Spleen (tissue), 11 donors: ENCODE data around the gene IGF2. TPM values are rescaled to one million over a fixed set of nuclear protein-coding genes. Genes with fewer than 3 reads are reported as not detected.
A peak's percentile ranks its signal among the peaks of the same experiment; 100 is the strongest.

Experiments used
- DNase-seq: peaks from one replicate; pipeline ENCODE4 v3.0.0-alpha.2; 2020
- H3K27ac ChIP-seq, 8 donors: fragments of 200-600 bp; sonication (generic) in 7 of 8; 1 replicate in 4 of 8; 2 replicates in 4 of 8; pipeline versions ENCODE4 v1.5.0 to v1.8.0; 2016 to 2021; ENCODE audit warnings: inconsistent platforms in 4 of 8, mild to moderate bottlenecking in 4 of 8, moderate library complexity in 1 of 8
- H3K27me3 ChIP-seq, 7 donors: fragments of 200-600 bp; sonication (generic) in 6 of 7; replicated peaks in 1 of 7; 1 replicate in 4 of 7; 2 replicates in 3 of 7; pipeline versions ENCODE4 v1.5.0 to v1.8.0; 2016 to 2021; ENCODE audit warnings: inconsistent platforms in 3 of 7, mild to moderate bottlenecking in 1 of 7
- H3K36me3 ChIP-seq, 6 donors: fragments of 200-600 bp; sonication (generic) in 5 of 6; 1 replicate in 4 of 6; 2 replicates in 2 of 6; pipeline versions ENCODE4 v1.5.0 to v1.8.0; 2016 to 2021; ENCODE audit warnings: inconsistent platforms in 2 of 6
- H3K4me1 ChIP-seq, 6 donors: fragments of 200-600 bp; sonication (generic) in 5 of 6; 1 replicate in 3 of 6; 2 replicates in 3 of 6; pipeline versions ENCODE4 v1.5.0 to v1.8.0; 2016 to 2021; ENCODE audit warnings: inconsistent platforms in 3 of 6
- H3K4me3 ChIP-seq, 8 donors: fragments of 200-600 bp; sonication (generic) in 7 of 8; 1 replicate in 4 of 8; 2 replicates in 4 of 8; pipeline versions ENCODE4 v1.5.0 to v1.8.0; 2016 to 2021; ENCODE audit warnings: inconsistent platforms in 4 of 8, mild to moderate bottlenecking in 4 of 8, moderate library complexity in 2 of 8
- H3K9me3 ChIP-seq, 8 donors: fragments of 200-600 bp; sonication (generic) in 7 of 8; 1 replicate in 4 of 8; 2 replicates in 4 of 8; pipeline versions ENCODE4 v1.5.0 to v1.8.0; 2016 to 2021; ENCODE audit warnings: inconsistent platforms in 4 of 8
- POLR2A ChIP-seq, 3 donors: fragments of 450-650 bp; IDR thresholded peaks; one replicate each; pipeline ENCODE4 v1.5.1; 2017; ENCODE audit warnings: antibody characterized with exemption in 3 of 3, mild to moderate bottlenecking in 1 of 3
- POLR2AphosphoS5 ChIP-seq, 3 donors: sonication (generic); formaldehyde crosslinking; IDR thresholded peaks; one replicate each; pipeline ENCODE4 v1.5.1; 2017; ENCODE audit warnings: antibody characterized with exemption in 3 of 3
- WGBS, 5 donors: extraction: QIAGEN DNeasy Blood & Tissue Kit in 3 of 5; methylation state at CpG; one replicate each; pipeline versions ENCODE4 v1.1.5 to v1.1.7; 2013 to 2018; 5-methylcytosine and 5-hydroxymethylcytosine counted together
- intact Hi-C: fragments of 100-400 bp; cut with DNase I; formaldehyde crosslinking; loops from one replicate; pipeline ENCODE4 v1.15.0; 2023; ENCODE audit warnings: low total_unique reads
- polyA plus RNA-seq, 3 donors: library from polyadenylated mRNA; stranded (reverse); fragments of 200-250 nt; gene quantifications; one replicate each; pipeline ENCODE4 v1.2.1, GENCODE V29; 2013
- total RNA-seq, 7 donors: library from RNA; depleted of rRNA in 3 of 7; stranded (reverse); fragments of >200 nt in 3 of 7; fragmentation: NEBNext Ultra II Directional in 4 of 7; extraction: Animal tissue kit (Norgen Biotek cat#: 25700) in 4 of 7; gene quantifications; one replicate each; pipeline versions ENCODE4 v1.1.0 to v1.2.1, GENCODE V29; 2016 to 2021
- TF ChIP-seq, protein P1 (sequence below), 11 experiments: fragments of 200-600 bp in 7 of 11; fragments of 450-650 bp in 4 of 11; sonication (generic) in 4 of 11; IDR thresholded peaks in 8 of 11; conservative IDR thresholded peaks in 3 of 11; 1 replicate in 7 of 11; 2 replicates in 4 of 11; pipeline versions ENCODE4 v1.4.0 to v1.8.0; 2016 to 2021; ENCODE audit warnings: antibody characterized with exemption in 11 of 11, inconsistent platforms in 4 of 11, mild to moderate bottlenecking in 1 of 11
- donor health status: healthy with polysubstance abuse.
- donor health status: DM: no; HTN: no; CAD: no; lungs with moderate emphysema.
- donor health status: DM: no; HTN: no; CAD: no.
- donor health status: Bipolar disorder and iron deficiency.
- donor health status: healthy.
- donor health status: DM: no; HTN: no; CAD: no.
- donor health status: DM: yes; HTN: yes; CAD: no.

The IGF2 gene
- total and polyA plus RNA-seq, 10 donors = 0.74 to 66.6 (median 13.7) TPM

DNA sequence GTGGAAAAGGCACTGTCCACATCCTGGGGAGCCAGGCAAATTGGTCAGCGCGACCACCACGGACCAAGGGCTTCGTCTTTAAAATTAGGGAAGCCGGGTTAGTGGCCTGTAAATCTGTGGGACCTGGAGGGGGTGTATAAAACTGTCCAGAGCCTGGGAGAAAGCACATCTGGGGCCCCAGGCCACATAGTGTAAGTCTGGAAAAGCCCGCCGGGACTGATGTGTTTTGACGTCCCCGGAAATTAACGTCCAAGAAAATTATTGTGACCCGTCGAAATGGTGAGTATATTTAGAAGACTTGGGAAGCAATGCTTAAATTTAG is 4.2 kb upstream of the IGF2 start:
- intact Hi-C loops = no loop called here
- Histone ChIP-seq H3K4me1 (peaks cover 4 to 48% (median 36%) of the 10 kb centered on the region in 6 donors), H3K4me3 (peak overlapping the region in 1 of 8 donors; percentile 13), H3K27ac (no peak overlapping the region), H3K27me3 (peaks cover 9 to 100% (median 99%) of the 10 kb centered on the region in 7 donors), H3K9me3 (no peaks in the 10 kb centered on the region), H3K36me3 (no peaks in the 10 kb centered on the region)
- no peak for TF ChIP-seq POLR2AphosphoS5 (IDR thresholded peaks at IDR 0.05)
- TF ChIP-seq, protein P1, sequence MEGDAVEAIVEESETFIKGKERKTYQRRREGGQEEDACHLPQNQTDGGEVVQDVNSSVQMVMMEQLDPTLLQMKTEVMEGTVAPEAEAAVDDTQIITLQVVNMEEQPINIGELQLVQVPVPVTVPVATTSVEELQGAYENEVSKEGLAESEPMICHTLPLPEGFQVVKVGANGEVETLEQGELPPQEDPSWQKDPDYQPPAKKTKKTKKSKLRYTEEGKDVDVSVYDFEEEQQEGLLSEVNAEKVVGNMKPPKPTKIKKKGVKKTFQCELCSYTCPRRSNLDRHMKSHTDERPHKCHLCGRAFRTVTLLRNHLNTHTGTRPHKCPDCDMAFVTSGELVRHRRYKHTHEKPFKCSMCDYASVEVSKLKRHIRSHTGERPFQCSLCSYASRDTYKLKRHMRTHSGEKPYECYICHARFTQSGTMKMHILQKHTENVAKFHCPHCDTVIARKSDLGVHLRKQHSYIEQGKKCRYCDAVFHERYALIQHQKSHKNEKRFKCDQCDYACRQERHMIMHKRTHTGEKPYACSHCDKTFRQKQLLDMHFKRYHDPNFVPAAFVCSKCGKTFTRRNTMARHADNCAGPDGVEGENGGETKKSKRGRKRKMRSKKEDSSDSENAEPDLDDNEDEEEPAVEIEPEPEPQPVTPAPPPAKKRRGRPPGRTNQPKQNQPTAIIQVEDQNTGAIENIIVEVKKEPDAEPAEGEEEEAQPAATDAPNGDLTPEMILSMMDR (IDR thresholded peaks at IDR 0.05 in 8 of 11, conservative IDR thresholded peaks at IDR 0.05 in 3 of 11) = no peak
- no peak for TF ChIP-seq POLR2A (IDR thresholded peaks at IDR 0.05)
- WGBS, 5 donors = 6 to 9% (median 8%) methylated on average over 12 of the region's 12 CpGs
- DNase-seq = no peak

DNA sequence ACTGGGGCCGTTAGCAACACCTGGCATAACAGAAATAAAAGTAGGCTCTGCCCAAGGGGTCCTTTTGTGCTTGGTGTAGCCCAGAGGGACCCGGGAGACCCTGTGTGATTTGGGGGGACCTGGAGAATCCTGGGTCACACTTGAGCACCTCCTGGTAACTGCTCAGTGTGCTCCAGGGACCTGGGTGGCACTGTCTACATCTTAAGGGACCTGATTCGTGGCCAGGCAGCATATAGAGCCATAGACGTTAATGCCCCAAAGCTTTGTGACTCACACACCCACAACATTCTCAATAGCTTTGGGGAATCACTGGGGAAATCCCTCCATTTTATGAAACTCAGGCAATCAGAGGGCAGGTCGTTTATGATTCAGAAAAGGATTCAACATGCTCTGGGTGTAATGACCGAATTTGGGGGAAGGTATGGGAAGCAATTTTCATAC is 3.6 kb upstream of the IGF2 start:
- no peak overlapping the region for H3K27ac ChIP-seq
- 7 to 18% (median 11%) methylated on average over 6 of the region's 6 CpGs for WGBS, 5 donors
- peaks cover 9 to 100% (median 95%) of the 10 kb centered on the region in 7 donors for H3K27me3 ChIP-seq
- H3K36me3 ChIP-seq = no peaks in the 10 kb centered on the region
- DNase-seq = no peak
- TF ChIP-seq, protein P1 (IDR thresholded peaks at IDR 0.05 in 8 of 11, conservative IDR thresholded peaks at IDR 0.05 in 3 of 11) = no peak
- H3K4me1 ChIP-seq = peaks cover 4 to 54% (median 38%) of the 10 kb centered on the region in 6 donors
- H3K4me3 ChIP-seq = no peak overlapping the region
- intact Hi-C loops = no loop called here
- no peaks in the 10 kb centered on the region for H3K9me3 ChIP-seq

DNA sequence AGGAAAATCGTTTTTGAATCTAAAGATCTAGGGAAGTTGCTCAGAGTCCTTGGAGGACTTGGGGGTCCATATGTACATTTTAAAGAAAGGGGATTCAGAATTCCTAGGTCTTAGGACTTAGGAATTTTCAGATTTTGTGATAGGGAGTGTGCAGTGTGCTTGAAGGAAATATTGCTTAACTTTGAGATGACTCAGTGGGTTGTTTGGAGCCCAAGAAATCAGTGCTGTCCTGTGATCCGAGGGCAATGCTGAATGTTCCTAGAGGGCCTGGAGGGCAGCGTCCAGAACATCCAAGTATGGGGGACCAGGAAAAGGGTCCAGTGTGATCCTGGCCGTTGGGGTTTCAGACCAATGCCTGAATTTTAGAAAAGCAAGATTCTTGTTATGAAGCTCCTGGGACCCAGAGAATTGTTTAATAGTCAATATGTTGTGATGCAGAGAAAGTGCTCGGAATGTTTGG is 3.1 kb upstream of the IGF2 start:
- intact Hi-C loops = no loop called here
- TF ChIP-seq, protein P1 (IDR thresholded peaks at IDR 0.05 in 8 of 11, conservative IDR thresholded peaks at IDR 0.05 in 3 of 11) = no peak
- TF ChIP-seq POLR2A (IDR thresholded peaks at IDR 0.05) (no peak), POLR2AphosphoS5 (IDR thresholded peaks at IDR 0.05) (no peak)
- Histone ChIP-seq H3K4me1 (peaks cover 8 to 59% (median 42%) of the 10 kb centered on the region in 6 donors), H3K27me3 (peaks cover 11 to 100% (median 95%) of the 10 kb centered on the region in 7 donors), H3K4me3 (no peak overlapping the region), H3K27ac (no peak overlapping the region), H3K9me3 (no peaks in the 10 kb centered on the region), H3K36me3 (no peaks in the 10 kb centered on the region)
- no peak for DNase-seq
- 12 to 27% (median 21%) methylated on average over 5 of the region's 5 CpGs for whole genome bisulfite sequencing, 5 donors

DNA sequence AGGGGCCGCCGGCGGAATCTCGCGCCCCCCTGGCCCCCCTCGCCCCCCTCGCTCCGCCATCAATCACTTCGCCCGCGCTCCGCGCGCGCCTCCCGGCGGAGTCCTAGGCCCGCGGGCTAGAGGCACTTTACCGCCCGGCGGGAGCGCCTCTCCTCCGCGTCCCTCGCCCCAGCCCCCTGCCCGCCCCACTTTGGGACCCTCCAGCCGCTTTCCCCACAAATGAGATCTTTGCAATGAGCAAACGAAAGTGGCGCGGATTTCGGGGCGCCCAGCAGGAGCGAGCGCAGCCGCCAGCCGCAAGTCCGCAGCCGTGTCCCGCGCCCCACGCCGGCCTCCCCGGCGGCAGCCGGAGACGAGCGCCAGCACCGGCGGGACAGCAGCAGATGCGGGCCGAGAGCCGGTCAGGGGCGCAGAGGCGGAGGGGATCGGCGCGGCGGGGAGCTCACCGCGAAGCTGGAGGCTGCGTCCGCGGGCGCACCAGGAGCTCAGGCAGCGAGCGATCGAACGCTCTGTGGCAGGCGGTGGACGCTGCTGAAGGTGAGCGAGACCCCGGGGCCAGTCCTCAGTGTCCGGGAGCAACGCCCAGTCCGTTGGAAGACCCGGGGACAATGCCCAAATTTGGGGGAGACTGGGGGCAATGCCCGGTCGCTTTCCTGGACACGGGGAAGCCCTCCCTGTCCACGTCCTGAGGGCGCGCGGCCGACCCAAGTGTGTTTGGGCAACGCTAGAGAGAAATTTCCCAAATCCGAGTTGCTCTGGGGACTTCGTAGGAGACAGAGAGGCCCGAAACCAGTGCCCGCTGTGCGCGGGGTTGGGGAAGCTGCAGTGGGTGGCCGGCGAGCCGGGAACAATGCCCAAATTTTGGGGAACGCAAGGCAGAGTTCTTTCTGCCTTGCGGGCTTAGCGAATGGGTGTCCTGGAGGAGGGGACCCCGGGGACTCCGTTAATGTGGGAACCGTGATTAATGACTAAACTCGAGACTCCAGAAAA is 1.5 kb upstream of the IGF2 start:
- intact Hi-C loops = no loop called here

More for the DNA sequence above, 1.5 kb upstream of the IGF2 start:
- H3K9me3 ChIP-seq = no peaks in the 10 kb centered on the region
- no peak for TF ChIP-seq POLR2AphosphoS5 (IDR thresholded peaks at IDR 0.05)
- TF ChIP-seq, protein P1 (IDR thresholded peaks at IDR 0.05 in 8 of 11, conservative IDR thresholded peaks at IDR 0.05 in 3 of 11) = no peak
- no peak for TF ChIP-seq POLR2A (IDR thresholded peaks at IDR 0.05)
- H3K27me3 ChIP-seq = peaks cover 11 to 100% (median 95%) of the 10 kb centered on the region in 7 donors
- DNase-seq = no peak
- H3K4me3 ChIP-seq = peak overlapping the region in 1 of 8 donors; percentile 64
- H3K4me1 ChIP-seq = peaks cover 9 to 66% (median 44%) of the 10 kb centered on the region in 6 donors
- no peak overlapping the region for H3K27ac ChIP-seq
- H3K36me3 ChIP-seq = no peaks in the 10 kb centered on the region
- 7 to 15% (median 7%) methylated on average over 48 to 102 of the region's 102 CpGs for WGBS, 5 donors
